WTC11 (cell line): ENCODE data around the gene PSAT1. TPM values are rescaled to one million over a fixed set of nuclear protein-coding genes. Genes with fewer than 3 reads are reported as not detected.

Source experiments
- ATAC-seq: fragments of 200-7000 bp; cut with Tn5 transposase; 2 replicates; pipeline ENCODE4 v1.10.0; 2021; ENCODE audit warnings: mild to moderate bottlenecking, moderate library complexity
- CTCF ChIA-PET: fragments of 300-600 bp; sonication (Branson Sonifier 250); formaldehyde crosslinking; loops from one replicate; lab custom pipeline; 2021; ENCODE audit warnings: antibody characterized with exemption; lab: Charles Lee
- POLR2A ChIA-PET: fragments of 350-600 bp; sonication (Branson Sonifier 250); formaldehyde crosslinking; loops from one replicate; lab custom pipeline; 2021; ENCODE audit warnings: antibody characterized with exemption; lab: Charles Lee
- DNase-seq: peaks from one replicate; pipeline ENCODE4 v3.0.0; 2021; ENCODE audit warnings: low spot score
- H3K27ac Mint-ChIP-seq: 2 replicates; pipeline ENCODE4 v1.8.0; 2021; ENCODE audit warnings: mixed read lengths
- H3K27me3 Mint-ChIP-seq: 2 replicates; pipeline ENCODE4 v1.8.0; 2021; ENCODE audit warnings: low read depth, mild to moderate bottlenecking, moderate library complexity, mixed read lengths
- H3K36me3 Mint-ChIP-seq: 2 replicates; pipeline ENCODE4 v1.8.0; 2021; ENCODE audit warnings: mixed read lengths
- H3K4me1 Mint-ChIP-seq: 2 replicates; pipeline ENCODE4 v1.8.0; 2022; ENCODE audit warnings: mixed read lengths
- H3K4me3 Mint-ChIP-seq: 2 replicates; pipeline ENCODE4 v1.8.0; 2021; ENCODE audit warnings: mild to moderate bottlenecking, moderate library complexity, mixed read lengths
- H3K9me3 Mint-ChIP-seq: 2 replicates; pipeline ENCODE4 v1.8.0; 2021; ENCODE audit warnings: mixed read lengths
- CREM ChIP-seq: sonication (generic); formaldehyde crosslinking; IDR thresholded peaks from 2 replicates; pipeline ENCODE4 v1.8.1; 2022; ENCODE audit warnings: mild to moderate bottlenecking, missing genetic modification reagents, moderate library complexity
- EMX1 ChIP-seq: fragments of 250-450 bp; sonication (Bioruptor Pico); IDR thresholded peaks from 2 replicates; pipeline ENCODE4 v1.8.0; 2021; ENCODE audit warnings: mild to moderate bottlenecking
- ETV6 ChIP-seq: sonication (generic); formaldehyde crosslinking; IDR thresholded peaks from 2 replicates; pipeline ENCODE4 v1.8.1; 2022; ENCODE audit warnings: mild to moderate bottlenecking, missing genetic modification reagents
- FOXJ3 ChIP-seq: sonication (generic); formaldehyde crosslinking; IDR thresholded peaks from 2 replicates; pipeline ENCODE4 v1.9.0; 2021; ENCODE audit warnings: missing genetic modification reagents, mild to moderate bottlenecking, borderline replicate concordance
- FOXK1 ChIP-seq: sonication (generic); formaldehyde crosslinking; IDR thresholded peaks from 2 replicates; pipeline ENCODE4 v1.8.0; 2022; ENCODE audit warnings: mild to moderate bottlenecking, moderate library complexity, missing genetic modification reagents
- GABPB1 ChIP-seq: sonication (generic); formaldehyde crosslinking; IDR thresholded peaks from 2 replicates; pipeline ENCODE4 v1.8.1; 2023; ENCODE audit warnings: mild to moderate bottlenecking, missing genetic modification reagents
- GRHL2 ChIP-seq: fragments of 250-450 bp; sonication (Bioruptor Pico); IDR thresholded peaks from 2 replicates; pipeline ENCODE4 v1.8.0; 2022; ENCODE audit warnings: mild to moderate bottlenecking, moderate library complexity; ENCODE audit not compliant: insufficient replicate concordance, severe bottlenecking
- NFYB ChIP-seq: sonication (generic); formaldehyde crosslinking; conservative IDR thresholded peaks from 2 replicates; pipeline ENCODE4 v1.8.0; 2022; ENCODE audit warnings: low read depth, missing genetic modification reagents
- ZNF416 ChIP-seq: fragments of 250-450 bp; sonication (Bioruptor Pico); IDR thresholded peaks from 2 replicates; pipeline ENCODE4 v1.9.0; 2021; ENCODE audit warnings: mild to moderate bottlenecking, inconsistent platforms
- total RNA-seq: library from RNA; stranded (reverse); gene quantifications from 3 replicates; pipeline ENCODE4 v1.2.3, GENCODE V29; 2021
- TF ChIP-seq, protein P1 (sequence below): fragments of 250-450 bp; sonication (Bioruptor Pico); conservative IDR thresholded peaks from 2 replicates; pipeline ENCODE4 v1.9.0; 2021; ENCODE audit warnings: mild to moderate bottlenecking
- TF ChIP-seq, protein P2 (sequence below): sonication (generic); formaldehyde crosslinking; IDR thresholded peaks from 2 replicates; pipeline ENCODE4 v1.8.1; 2023; ENCODE audit warnings: mild to moderate bottlenecking, moderate library complexity, missing genetic modification reagents
- TF ChIP-seq, protein P3 (sequence below): sonication (generic); formaldehyde crosslinking; IDR thresholded peaks from 2 replicates; pipeline ENCODE4 v1.8.0; 2023; ENCODE audit warnings: missing genetic modification reagents
- TF ChIP-seq, protein P4 (sequence below): fragments of 250-450 bp; sonication (Bioruptor Pico); IDR thresholded peaks from 2 replicates; pipeline ENCODE4 v1.9.0; 2021; ENCODE audit warnings: mild to moderate bottlenecking
- TF ChIP-seq, protein P5 (sequence below): sonication (generic); formaldehyde crosslinking; IDR thresholded peaks from 2 replicates; pipeline ENCODE4 v1.8.1; 2023; ENCODE audit warnings: mild to moderate bottlenecking, missing genetic modification reagents
- TF ChIP-seq, protein P6 (sequence below): sonication (generic); formaldehyde crosslinking; IDR thresholded peaks from 2 replicates; pipeline ENCODE4 v1.8.1; 2023; ENCODE audit warnings: mild to moderate bottlenecking, missing genetic modification reagents, moderate library complexity

Gene PSAT1
- total RNA-seq, 1 experiment from 2014 or later = 240 TPM

DNA sequence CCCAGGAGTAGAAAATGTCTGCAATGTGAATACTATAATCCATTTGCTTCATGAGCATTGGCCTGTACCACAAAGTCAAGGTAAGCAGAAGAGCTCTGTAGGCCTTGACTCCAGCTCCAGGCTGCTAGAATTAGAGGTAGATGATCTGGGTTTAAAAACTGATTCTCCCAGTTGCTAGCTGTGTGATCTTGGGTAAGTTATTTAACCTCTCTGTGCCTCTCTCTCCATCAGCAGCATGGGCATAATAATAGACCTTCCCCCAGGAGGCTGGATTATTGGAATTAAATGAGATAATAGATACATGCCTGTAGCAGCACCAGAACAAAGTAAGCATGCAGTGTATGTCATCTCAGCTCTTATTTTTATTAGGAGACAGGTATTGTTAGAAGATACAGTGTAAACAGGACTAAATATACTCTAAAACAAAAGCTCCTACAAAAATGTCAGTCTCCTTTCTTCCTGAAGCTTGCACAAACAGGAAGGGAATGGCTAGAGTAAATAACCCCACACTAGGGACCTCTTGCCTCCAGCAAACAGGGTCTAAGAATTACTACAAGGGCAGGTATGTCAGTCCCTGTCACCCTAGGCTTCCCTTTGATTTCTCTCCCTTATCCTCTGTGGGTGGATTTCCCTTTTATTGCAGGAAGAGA is 57.5 kb downstream of the PSAT1 start (continued):
- TF ChIP-seq, protein P1, sequence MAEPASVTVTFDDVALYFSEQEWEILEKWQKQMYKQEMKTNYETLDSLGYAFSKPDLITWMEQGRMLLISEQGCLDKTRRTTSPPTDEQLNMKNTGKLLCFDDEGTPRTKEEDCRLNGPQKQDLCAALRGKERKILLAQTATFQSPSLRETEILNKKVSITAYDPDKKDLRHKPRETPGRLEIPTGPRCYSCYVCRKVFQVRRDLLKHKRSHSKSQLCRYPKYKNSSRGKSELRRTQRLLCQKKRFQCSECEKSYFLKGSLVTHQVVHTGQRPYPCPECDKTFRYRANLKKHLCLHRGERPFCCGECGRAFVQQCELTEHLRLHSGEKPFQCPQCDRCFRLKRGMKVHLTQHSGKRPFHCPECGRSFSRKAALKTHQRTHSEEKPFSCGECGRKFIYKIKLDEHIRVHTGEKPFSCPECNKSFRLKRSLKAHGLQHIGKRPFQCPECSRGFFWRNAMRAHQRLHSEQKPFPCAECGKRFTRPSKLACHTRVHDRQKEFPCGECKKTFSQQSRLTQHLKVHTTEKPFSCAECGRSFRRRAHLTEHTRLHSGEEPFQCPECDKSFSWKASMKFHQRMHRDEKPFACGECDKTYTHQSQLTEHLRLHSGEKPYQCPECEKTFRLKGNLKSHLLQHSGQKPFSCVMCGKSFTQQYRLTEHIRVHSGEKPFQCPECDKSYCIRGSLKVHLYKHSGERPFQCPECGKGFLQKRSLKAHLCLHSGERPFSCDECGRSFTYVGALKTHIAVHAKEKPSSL (CRISPR knock-in tag) = no peak
- TF ChIP-seq EMX1 (CRISPR knock-in tag) = no peak
- TF ChIP-seq, protein P2, sequence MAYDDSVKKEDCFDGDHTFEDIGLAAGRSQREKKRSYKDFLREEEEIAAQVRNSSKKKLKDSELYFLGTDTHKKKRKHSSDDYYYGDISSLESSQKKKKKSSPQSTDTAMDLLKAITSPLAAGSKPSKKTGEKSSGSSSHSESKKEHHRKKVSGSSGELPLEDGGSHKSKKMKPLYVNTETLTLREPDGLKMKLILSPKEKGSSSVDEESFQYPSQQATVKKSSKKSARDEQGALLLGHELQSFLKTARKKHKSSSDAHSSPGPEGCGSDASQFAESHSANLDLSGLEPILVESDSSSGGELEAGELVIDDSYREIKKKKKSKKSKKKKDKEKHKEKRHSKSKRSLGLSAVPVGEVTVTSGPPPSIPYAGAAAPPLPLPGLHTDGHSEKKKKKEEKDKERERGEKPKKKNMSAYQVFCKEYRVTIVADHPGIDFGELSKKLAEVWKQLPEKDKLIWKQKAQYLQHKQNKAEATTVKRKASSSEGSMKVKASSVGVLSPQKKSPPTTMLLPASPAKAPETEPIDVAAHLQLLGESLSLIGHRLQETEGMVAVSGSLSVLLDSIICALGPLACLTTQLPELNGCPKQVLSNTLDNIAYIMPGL (CRISPR knock-in tag) = no peak
- TF ChIP-seq, all 79 proteins: peak for 0

DNA sequence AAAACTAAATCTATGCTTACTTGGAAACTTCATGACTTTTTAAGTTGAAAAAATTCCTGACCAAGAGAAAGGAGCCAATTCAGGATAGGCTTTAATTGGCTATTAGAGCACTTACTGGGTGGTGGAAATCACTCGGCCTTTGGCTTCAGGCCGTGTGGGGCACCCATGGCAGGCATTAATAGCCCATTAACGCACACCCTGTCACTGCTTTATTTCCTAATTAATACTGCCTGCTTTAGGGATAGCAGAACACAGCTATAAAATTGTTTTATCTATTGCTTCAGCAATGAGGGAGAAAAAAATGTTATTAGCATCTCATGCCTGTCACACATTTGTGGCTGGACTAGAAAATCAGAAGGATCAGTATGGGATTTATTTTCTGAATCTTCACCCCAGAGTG is 58.1 kb downstream of the PSAT1 start:
- CTCF ChIA-PET = interaction anchor here (0.8 to 1.2 kb wide), 2 partner anchors 13 to 225 kb away, joined by 3 read pairs; no protein-coding TSS in a partner anchor

DNA sequence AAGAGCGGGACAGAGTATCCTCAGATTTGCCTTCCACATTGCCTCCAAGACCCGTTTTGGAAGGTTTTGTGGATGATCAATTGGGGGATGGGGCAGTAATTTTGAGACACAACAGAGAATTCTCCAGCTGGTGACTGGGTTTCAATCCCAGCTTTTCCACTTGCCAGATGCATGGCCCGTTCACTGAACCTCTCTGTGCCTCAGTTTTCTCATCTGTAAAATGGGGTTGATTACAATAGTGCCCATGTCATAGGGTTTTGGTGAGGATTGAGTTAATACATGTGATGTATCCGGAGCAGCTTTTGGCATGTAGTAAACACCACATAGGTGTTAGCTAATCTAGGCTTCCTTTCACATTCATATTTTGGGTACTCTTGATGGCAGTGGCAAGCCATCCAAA is 59.7 kb downstream of the PSAT1 start:
- POLR2A ChIA-PET = no interaction called here
- H3K4me3 Mint-ChIP-seq = no peak overlapping the region
- CTCF ChIA-PET = no interaction called here

More for the DNA sequence above, 58.1 kb downstream of the PSAT1 start:
- H3K9me3 Mint-ChIP-seq = no peaks in the 10 kb centered on the region
- no peaks in the 10 kb centered on the region for H3K27me3 Mint-ChIP-seq
- peaks cover 2% of the 10 kb centered on the region; the same call in 1 of the 2 replicates for H3K4me1 Mint-ChIP-seq
- POLR2A ChIA-PET = interaction anchor here (0.5 kb wide), 1 partner anchor 941 kb away, joined by 3 read pairs; no protein-coding TSS in a partner anchor
- no peak overlapping the region for H3K4me3 Mint-ChIP-seq
- ATAC-seq (no peak), DNase-seq (no peak)
- H3K36me3 Mint-ChIP-seq = no peaks in the 10 kb centered on the region
- H3K27ac Mint-ChIP-seq = no peak overlapping the region
- TF ChIP-seq NFYB (CRISPR knock-in tag) (no peak), GRHL2 (no peak), ETV6 (CRISPR knock-in tag) (no peak), ZNF416 (no peak), CREM (CRISPR knock-in tag) (no peak), GABPB1 (CRISPR knock-in tag) (no peak)
- TF ChIP-seq, protein P3, sequence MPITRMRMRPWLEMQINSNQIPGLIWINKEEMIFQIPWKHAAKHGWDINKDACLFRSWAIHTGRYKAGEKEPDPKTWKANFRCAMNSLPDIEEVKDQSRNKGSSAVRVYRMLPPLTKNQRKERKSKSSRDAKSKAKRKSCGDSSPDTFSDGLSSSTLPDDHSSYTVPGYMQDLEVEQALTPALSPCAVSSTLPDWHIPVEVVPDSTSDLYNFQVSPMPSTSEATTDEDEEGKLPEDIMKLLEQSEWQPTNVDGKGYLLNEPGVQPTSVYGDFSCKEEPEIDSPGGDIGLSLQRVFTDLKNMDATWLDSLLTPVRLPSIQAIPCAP = no peak
- TF ChIP-seq, protein P4, sequence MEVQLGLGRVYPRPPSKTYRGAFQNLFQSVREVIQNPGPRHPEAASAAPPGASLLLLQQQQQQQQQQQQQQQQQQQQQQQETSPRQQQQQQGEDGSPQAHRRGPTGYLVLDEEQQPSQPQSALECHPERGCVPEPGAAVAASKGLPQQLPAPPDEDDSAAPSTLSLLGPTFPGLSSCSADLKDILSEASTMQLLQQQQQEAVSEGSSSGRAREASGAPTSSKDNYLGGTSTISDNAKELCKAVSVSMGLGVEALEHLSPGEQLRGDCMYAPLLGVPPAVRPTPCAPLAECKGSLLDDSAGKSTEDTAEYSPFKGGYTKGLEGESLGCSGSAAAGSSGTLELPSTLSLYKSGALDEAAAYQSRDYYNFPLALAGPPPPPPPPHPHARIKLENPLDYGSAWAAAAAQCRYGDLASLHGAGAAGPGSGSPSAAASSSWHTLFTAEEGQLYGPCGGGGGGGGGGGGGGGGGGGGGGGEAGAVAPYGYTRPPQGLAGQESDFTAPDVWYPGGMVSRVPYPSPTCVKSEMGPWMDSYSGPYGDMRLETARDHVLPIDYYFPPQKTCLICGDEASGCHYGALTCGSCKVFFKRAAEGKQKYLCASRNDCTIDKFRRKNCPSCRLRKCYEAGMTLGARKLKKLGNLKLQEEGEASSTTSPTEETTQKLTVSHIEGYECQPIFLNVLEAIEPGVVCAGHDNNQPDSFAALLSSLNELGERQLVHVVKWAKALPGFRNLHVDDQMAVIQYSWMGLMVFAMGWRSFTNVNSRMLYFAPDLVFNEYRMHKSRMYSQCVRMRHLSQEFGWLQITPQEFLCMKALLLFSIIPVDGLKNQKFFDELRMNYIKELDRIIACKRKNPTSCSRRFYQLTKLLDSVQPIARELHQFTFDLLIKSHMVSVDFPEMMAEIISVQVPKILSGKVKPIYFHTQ (CRISPR knock-in tag) = no peak

More for the DNA sequence above, 59.7 kb downstream of the PSAT1 start:
- H3K4me1 Mint-ChIP-seq = peaks cover 2% of the 10 kb centered on the region; the same call in 1 of the 2 replicates
- DNase-seq (no peak), ATAC-seq (no peak)
- no peaks in the 10 kb centered on the region for H3K36me3 Mint-ChIP-seq
- H3K9me3 Mint-ChIP-seq = peaks cover 4% of the 10 kb centered on the region; the same call in 1 of the 2 replicates
- no peaks in the 10 kb centered on the region for H3K27me3 Mint-ChIP-seq
- H3K27ac Mint-ChIP-seq = no peak overlapping the region
- TF ChIP-seq, protein P5, sequence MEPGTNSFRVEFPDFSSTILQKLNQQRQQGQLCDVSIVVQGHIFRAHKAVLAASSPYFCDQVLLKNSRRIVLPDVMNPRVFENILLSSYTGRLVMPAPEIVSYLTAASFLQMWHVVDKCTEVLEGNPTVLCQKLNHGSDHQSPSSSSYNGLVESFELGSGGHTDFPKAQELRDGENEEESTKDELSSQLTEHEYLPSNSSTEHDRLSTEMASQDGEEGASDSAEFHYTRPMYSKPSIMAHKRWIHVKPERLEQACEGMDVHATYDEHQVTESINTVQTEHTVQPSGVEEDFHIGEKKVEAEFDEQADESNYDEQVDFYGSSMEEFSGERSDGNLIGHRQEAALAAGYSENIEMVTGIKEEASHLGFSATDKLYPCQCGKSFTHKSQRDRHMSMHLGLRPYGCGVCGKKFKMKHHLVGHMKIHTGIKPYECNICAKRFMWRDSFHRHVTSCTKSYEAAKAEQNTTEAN (CRISPR knock-in tag) = no peak
- TF ChIP-seq FOXK1 (CRISPR knock-in tag) (no peak), FOXJ3 (CRISPR knock-in tag) (no peak)
- TF ChIP-seq, protein P6, sequence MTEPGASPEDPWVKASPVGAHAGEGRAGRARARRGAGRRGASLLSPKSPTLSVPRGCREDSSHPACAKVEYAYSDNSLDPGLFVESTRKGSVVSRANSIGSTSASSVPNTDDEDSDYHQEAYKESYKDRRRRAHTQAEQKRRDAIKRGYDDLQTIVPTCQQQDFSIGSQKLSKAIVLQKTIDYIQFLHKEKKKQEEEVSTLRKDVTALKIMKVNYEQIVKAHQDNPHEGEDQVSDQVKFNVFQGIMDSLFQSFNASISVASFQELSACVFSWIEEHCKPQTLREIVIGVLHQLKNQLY (CRISPR knock-in tag) = no peak
